ENCODE measurements around the gene TGFBR3.

TGFBR3 gene

GRCh38 chr1:91753878-91754277 is 132.1 kb downstream of the TGFBR3 start:
- ATAC-seq: peak in 1 of 2 donors; percentile 1

DNA sequence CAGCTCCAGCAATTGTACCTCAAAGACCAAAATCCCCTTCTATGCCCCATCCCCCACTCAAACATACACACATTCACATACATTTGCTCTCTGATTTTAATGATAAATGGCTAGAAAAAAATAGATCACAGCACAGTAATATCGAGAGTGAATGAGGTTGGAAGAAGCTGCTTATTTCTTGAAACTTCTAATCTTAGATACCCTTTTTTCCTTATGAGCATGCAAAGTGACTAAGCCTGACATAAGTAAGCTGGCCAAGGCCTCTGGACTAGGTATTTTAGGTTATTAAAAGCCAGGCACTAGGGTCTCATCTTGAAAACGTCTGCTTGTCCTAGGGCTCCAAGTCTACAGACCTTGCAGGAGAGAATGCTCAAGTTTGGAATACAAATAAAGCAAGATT is 133.6 kb downstream of the TGFBR3 start:
- ATAC-seq: peak; percentile 39 to 45

DNA sequence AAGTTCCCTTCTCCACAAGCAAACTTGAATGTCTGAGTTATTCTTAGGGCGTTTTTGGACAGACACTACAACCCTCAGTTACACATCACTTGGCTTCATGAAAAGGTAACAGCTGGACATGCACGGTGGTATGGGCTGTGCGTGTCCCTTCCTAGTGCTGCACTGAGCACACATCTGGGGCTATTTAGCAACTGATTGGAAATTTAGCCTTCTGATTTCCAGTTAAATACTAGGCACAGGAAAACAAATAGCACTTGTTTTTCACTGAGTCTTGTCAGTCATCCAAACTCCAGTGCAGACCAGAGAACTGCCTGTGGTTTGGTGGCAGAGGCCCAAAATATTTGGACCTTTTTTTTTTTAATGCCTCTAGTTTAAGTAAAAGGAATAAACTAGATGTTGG is 134.7 kb downstream of the TGFBR3 start:
- ATAC-seq: no peak

- ATAC-seq: no peak
Observed at GRCh38 chr1:91750398-91750996, 135.5 kb downstream of the TGFBR3 start.

DNA sequence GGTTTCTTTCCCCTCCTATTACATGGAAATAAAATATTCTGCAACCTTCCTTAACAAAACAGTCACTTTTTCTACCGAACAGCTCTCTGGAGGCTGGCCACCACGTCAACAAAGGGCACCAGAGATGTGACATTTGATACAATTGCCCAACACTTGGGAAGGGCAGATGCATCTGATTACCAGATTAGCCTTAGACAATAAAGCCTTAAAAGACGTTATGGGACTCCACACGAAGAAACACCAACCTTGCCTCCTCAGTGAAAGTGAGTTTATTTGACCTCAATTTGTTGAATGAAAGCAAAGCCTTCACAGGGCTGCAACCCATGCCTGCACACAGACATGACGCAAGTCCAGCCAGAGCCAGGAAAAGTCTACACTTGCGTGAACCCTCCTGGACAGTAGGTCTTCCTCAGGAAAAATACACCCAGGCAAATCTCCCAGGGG is 136.1 kb downstream of the TGFBR3 start:
- ATAC-seq: no peak

GRCh38 chr1:91747666-91748065 is 138.3 kb downstream of the TGFBR3 start:
- ATAC-seq: no peak

- no peak for ATAC-seq
Observed at GRCh38 chr1:91746728-91747338, 139.1 kb downstream of the TGFBR3 start.

GRCh38 chr1:91745640-91746373 is 140.1 kb downstream of the TGFBR3 start:
- ATAC-seq: no peak

DNA sequence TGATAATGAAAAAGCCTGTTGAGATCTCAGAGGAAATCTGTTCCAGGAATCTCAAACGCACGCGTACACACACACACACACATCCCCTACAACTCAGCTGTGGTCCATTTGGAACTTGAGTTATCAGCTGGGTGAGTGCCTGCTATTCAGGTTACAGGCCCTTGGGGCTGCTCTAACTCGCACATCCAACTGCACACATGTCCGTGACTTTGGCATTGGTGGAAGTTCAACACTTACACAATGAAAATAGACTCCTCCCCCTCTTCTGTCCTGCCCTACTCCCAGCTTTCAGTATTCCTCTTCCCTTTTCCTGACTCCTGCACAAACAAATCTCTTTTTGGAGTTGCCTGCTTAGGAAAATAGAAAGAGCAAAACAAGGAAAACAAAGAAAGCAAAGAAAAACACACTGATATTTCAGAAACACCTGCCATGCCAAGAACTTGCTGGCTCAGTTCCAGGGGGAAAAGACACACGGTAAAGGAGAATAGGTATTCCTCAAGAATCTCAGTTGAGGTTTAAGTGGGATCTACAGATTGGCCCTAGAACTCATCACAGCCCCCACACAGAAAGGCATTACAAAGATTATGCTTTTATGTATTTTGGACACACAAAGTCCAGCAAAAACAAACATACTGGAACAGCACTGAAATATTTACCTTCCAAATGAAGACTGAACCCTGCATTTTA is 140.9 kb downstream of the TGFBR3 start:
- ATAC-seq: no peak

DNA sequence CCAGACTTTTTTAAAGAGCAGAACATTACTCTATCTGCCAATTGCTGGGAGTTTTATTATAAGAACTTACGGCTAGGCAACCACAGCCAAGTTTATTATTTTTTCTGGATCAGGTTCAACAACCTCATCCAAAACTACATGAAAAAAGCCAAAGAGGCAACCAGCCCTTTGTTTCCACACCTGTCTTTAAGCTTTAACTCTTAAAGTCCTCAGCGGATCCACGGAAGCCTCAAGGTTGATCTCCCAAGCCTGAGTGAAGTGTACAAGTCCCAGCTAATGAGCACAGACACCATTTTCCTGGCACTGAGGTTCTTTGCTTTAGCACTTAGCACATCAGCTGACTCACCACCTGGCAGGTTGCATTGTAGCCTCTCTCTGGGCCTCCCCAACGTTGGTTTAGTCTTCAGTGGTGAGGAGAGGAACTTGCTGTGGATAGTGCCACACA is 143.1 kb downstream of the TGFBR3 start:
- no peak for ATAC-seq

DNA sequence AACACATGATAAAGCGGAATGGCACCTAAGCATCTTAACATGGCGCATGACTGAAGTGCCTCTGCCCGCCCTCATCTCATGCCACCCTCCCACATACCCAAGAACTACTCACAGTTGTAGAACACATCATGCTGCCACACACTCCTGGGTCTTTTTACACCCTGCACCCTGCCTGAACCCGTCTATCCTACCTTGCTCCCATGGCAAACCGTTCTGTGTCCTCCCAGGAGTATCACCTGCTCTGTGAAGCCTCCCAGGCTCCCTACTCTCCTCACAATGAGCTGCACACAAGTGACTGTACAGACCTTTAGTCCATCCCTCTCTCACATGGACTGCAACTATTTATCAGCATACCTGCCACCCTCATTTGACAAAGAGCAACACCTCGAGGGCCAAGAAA is 144.0 kb downstream of the TGFBR3 start:
- ATAC-seq: no peak

GRCh38 chr1:91741301-91741700 is 144.7 kb downstream of the TGFBR3 start:
- ATAC-seq: no peak

DNA sequence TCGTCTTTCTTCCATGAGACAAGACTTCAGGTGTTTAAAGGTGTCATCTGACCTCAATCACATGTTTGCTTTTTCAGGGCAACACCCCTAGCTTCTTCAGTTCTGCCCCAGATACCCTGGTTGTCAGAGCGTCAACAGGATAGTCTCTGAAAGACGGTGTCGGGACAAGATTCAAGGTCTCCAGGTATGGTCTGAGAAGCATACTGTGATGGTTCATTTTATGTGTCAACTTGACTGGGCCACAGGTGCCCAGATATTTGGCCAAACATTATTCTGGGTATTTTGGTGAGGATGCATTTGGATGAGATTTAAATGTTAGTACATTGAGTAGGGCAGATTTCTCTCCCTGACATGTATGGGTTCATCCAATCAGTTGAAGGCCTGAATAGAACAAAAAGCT is 148.3 kb downstream of the TGFBR3 start:
- ATAC-seq: no peak

GRCh38 chr1:91736715-91737615 is 149.0 kb downstream of the TGFBR3 start:
- no peak for ATAC-seq

DNA sequence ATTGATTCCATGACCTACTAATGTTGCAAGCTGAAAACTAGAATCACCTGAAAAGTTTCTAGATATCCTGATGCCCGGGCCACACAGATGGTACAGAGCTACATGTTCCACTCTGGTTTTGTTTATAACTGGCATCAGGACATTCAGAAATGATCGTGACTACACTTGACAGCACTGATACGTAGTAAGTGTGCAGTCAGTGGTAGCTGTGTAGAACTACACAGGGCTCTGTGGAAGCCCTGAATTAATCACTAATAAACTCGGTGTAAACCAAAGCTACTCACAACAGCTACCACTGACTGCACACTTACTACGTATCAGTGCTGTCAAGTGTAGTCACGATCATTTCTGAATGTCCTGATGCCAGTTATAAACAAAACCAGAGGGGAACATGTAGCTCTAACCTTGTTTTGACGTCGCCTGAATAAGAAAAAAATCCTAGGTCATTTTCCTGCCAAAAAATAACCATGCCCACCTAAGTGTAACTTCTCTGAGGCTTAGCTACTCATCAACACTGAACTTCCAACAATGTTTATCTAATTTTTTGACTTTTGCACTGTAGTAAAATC is 149.7 kb downstream of the TGFBR3 start:
- ATAC-seq: no peak

DNA sequence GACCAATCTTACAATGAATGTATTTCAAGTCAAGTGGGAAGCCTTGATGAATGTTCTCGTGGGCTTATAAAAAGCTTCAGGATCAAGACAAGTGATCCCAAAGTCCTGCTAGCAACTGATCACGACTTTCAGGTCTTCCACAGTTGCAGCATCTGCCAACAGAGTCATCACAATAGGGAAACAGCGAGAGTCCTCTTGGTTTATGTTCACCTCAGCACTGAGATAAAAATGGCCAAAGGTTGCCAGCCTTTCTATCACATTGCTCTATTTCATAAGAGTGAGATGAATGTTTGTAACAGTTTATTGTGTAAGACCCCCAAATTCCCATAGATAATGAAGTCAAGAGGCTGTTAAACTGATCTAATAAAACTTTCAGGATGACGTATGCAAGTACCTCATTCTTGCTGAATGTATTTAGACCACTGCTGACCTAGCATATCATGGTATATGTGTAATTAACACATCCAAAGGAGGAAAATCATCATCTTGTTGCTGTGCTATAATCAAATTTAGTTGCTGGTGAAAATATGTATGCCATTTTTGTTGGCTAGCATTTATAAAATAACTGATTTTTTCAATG is 150.6 kb downstream of the TGFBR3 start:
- ATAC-seq: no peak

- no peak for ATAC-seq
Observed at GRCh38 chr1:91734761-91735160, 151.2 kb downstream of the TGFBR3 start.

DNA sequence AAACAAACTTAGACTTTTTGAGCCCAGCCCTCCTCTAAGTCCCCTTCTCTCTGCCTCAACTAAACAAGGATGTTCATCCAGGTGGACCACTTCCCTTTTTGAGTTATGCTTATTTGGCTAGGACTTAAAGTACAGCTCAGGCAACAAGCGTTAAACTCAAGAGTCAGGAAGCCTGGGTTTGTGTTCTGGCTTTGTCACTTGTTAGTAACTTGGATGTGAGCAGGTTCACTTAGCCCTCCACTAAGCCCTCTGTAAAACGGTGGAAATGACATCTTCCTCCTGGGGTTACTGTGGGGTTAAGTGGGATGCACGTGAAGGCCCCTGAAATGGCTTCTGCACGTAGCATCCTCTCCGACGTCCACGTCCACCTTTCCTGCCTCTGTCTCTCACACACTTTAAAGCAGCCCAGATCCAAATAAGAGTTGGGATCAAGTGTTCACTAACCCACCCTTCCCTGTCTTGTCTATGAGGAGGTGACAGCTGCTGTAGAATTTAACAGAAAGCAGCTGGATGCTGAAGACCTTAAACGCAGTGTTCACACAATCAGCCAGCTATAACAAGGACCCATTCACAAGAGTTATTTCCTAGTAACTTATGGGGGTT is 152.7 kb downstream of the TGFBR3 start:
- ATAC-seq: no peak

GRCh38 chr1:91732291-91733107 is 153.5 kb downstream of the TGFBR3 start:
- ATAC-seq: no peak

DNA sequence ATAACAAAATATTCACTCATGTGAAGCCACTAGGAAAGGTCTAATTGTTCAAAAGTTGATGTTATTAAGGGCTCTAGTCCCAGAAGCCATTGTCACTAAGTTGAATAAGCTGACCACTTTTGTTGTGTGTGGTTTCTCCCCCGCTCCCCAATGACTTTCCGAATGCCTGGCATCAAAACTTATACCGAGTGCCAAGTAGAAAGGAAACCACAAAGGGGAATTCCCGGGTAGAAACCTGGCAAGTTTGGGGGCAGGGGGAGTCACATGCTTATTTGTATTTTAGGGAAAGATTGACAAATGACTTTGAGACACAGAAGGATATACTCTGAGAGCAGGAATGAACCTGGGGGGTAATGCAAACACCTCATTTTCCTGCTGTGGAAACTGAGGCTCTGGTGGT is 154.1 kb downstream of the TGFBR3 start:
- peak in 1 of 2 donors; percentile 57 for ATAC-seq
